VCaP (cell line): ENCODE results near the gene HOXB9.

ENCODE experiments used
- H3K27ac ChIP-seq: fragments of 450-650 bp; 2 replicates; pipeline ENCODE4 v1.5.1; 2017
- CTCF ChIP-seq: fragments of 450-650 bp; conservative IDR thresholded peaks from 2 replicates; pipeline ENCODE4 v1.5.1; 2017; ENCODE audit warnings: mild to moderate bottlenecking, moderate library complexity

The HOXB9 gene

GRCh38 chr17:48599354-48599753 lies 26.8 kb downstream of the HOXB9 start:
- no peak for TF ChIP-seq CTCF
- H3K27ac ChIP-seq, result no peak overlapping the region

- no peak for TF ChIP-seq CTCF
- no peak overlapping the region for H3K27ac ChIP-seq
Observed at GRCh38 chr17:48598736-48599135, 27.4 kb downstream of the HOXB9 start.

GRCh38 chr17:48597778-48598631 lies 28.2 kb downstream of the HOXB9 start:
- no peak for TF ChIP-seq CTCF
- peak overlapping the region; percentile 45; the same call in 1 of the 2 replicates for H3K27ac ChIP-seq

- no peak for TF ChIP-seq CTCF
- H3K27ac ChIP-seq, result peak overlapping the region; percentile 45; the same call in 1 of the 2 replicates
Observed at GRCh38 chr17:48597528-48597777, 28.7 kb downstream of the HOXB9 start.

GRCh38 chr17:48596735-48597527 lies 29.2 kb downstream of the HOXB9 start:
- no peak for TF ChIP-seq CTCF
- H3K27ac ChIP-seq, result peak overlapping the region; percentile 45; the same call in 1 of the 2 replicates

GRCh38 chr17:48596000-48596734 lies 30.0 kb downstream of the HOXB9 start:
- no peak for TF ChIP-seq CTCF
- no peak overlapping the region for H3K27ac ChIP-seq
